Eye (tissue), 1 donor: ENCODE data around the gene STS.

Source experiments
- DNase-seq: peaks from one replicate; pipeline ENCODE4 v3.0.0-alpha.2; 2015

STS gene

DNA sequence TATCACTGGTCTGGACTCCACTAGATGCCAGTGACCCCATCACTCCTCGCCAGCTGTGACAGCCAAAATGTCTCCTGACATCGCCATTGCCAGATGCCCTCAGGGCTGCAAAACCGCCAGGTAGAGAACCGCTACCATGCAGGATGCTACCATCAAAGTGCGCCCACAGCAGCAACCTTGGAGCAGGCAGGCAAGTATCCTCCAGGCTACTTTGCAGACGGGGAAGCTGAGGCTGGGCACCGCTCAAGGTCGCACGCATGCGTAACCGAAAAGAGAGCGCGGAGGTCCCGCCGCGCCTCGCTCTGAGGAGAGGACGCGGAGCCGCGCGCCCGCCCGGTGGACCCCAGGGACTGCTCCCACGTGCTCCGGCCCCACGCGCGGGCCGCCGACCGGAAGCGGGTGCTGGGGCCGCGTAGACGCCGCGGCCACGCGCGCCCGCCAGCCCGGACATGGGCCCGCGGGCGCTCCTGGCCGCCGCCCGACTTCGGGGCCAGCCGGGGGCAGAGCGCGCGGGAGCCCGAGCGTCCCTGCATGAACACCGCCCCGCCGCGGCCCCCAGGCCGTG is at the start of gene STS:
TSS of gene STS (plus strand) at position 300 of the 565 bp plus-strand sequence. CDS start 105,488 bp downstream, outside the sequence.
- DNase-seq, result peak; percentile 69

DNA sequence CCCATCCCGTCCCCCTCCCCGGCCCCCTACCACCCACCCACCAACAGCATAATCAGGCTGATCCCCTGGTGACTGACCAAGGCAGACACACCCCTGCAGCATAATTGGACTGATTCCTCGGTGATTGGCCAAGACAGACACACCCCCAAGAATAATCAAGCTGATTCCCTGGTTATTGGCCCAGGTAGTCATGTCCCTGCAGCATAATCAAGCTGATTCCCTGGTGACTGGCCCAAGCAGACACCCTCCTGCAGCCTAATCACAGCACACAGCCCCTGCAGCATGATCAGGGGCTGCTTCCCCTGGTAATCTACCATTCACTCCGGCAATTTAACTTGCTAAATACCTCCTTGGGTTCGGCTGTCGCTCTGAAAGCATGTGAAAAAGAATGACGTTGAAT is 47.5 kb upstream of the STS start:
- DNase-seq, result no peak

GRCh38 chrX:7102119-7102518 is 45.4 kb upstream of the STS start:
- DNase-seq, result no peak

DNA sequence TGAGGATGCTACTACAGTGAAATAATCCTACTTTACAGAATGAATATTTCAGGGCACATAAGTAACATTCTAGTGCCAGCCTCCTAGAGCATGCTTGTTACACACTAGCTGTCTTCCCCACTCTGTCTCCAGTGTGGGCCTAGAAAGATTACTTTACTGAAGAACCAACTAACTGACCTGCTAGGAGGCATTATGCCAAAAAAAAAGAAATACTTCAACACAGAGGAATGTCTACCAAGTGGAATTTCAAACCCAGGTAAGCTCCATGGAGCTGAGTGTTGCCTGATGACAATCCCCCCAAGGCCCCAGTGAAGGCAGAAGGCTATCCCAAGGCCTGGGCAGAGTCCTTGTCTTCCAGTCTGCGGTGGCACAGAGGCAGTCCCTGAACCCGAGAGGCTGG is 40.9 kb upstream of the STS start:
- no peak for DNase-seq

- DNase-seq, result no peak
These were observed 39.5 kb upstream of the STS start for GRCh38 chrX:7108030-7108429.

GRCh38 chrX:7109049-7109531 is 38.4 kb upstream of the STS start:
- peak; percentile 61 for DNase-seq

- DNase-seq, result peak; percentile 45
These were observed 37.4 kb upstream of the STS start for GRCh38 chrX:7109838-7110793.

GRCh38 chrX:7110821-7111276 is 36.7 kb upstream of the STS start:
- DNase-seq, result no peak

GRCh38 chrX:7111518-7111917 is 36.0 kb upstream of the STS start:
- no peak for DNase-seq

DNA sequence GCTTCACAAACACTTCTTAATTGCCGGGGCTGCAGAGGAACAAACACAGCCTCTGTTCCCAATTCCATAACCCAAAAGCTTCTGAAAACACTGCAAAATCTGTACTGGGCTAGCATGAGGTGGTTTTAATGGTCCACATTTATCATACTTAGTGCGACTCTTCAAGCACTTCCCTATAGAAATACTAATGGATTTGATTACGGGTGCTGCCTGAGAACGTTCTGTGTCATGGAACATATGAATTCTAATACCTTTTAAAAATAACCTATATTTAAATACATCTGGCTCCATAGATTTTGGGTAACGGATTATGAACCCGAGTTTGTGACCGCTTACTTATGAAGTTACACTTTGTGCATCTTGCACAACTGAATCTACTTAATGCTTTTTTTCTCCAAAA is 35.4 kb upstream of the STS start:
- no peak for DNase-seq

DNA sequence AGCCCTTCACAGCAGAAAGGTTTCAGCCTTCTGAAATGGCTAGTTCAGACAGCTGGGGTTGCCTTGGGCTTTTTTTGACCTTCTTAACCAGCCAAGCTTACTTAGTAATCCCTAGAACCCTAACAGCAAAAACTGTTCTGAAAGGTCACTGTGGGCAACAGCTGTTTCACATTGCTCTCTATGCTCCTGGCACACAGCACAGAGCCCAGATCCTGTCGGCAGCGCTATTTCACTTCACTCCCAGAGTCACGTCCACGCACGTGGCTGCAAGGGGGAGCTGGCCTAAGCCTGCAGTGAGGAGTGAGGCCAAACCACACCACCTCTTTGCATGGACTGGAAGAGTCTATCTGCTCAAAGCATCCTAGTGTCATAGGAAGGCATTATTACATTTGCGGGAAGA is 32.0 kb upstream of the STS start:
- DNase-seq, result peak; percentile 6

DNA sequence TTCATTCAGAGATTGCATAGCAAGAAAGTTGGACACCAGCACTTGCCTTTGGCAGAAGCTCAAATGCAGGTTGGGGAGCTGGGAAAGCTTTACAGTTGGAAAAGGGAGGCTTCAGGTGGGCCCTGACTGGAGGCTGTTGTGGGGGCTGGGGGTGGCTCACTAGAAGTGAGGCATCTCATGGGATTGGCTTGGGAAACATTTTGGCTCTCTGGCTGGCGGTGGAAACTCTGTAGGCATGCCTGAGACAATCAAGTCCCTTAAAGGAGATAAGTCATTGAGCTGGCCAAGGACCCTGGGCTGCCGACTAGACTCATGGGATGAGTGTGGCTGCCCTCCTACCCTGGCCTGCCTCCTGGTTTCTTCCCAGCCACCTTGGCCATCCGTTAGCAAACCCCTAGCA is 31.4 kb upstream of the STS start:
- no peak for DNase-seq

DNA sequence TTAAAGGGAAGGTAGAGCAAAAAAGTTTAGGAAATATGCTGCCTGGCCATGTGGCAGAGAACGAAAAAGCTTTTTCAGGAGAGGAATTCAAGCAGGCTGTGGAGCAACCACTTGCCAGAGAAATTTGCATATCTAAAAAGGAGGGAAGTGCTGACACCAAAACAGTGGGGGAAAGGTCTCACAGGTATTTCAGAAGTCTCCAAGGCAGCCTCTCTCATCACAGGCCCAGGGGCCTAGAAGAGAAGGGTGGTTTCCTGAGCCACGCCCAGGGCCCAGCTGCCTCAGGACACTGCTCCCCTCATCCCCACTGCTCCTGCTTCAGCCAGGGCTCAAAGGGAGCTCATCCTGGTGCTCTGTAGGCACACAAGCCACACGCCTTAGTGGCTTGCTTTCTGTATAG is 29.9 kb upstream of the STS start:
- DNase-seq, result no peak

DNA sequence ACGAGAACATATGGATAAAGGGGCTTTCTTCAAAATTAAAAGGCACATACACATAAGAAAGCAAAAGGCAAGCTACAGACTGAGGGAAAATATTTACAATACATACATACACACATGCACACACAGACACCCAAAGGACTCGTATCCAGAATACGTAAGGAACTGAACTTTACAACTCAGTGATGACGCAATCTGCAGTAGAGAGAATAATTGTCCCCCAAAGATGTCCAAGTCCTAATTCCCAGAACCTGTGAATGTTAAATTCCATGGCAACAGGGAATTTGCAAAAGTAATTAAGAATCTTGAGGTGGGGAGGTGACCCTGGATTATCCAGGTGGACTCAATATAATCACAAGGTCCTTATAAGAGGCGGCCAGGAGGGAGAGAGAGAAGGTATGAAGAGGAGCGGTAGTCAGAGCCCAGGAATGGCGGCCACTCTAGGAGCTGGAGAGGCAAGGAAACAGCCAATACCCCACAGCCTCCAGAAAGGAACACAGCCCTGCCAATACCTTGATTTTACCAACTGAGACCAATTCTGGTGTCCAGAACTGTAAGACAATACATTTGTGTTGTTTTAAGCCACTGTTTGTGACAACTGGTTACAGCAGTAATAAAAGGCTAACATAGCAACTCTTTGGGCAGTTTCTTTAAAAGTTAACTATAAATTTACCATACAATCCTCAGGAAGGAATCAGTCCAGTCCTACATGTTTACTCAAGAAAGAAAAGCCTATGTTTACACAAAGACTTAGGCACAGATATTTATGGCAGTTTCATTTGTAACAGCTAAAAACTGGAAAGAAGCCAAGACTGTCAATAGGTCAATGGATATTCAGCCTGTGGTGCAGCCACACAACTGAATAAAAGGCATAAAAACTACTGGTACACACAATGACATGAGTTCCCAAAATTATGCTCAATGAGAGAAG is 27.3 kb upstream of the STS start:
- no peak for DNase-seq

- DNase-seq, result no peak
These were observed 26.7 kb upstream of the STS start for GRCh38 chrX:7120878-7121219.

- peak; percentile 37 for DNase-seq
These were observed 20.5 kb upstream of the STS start for GRCh38 chrX:7127056-7127455.

DNA sequence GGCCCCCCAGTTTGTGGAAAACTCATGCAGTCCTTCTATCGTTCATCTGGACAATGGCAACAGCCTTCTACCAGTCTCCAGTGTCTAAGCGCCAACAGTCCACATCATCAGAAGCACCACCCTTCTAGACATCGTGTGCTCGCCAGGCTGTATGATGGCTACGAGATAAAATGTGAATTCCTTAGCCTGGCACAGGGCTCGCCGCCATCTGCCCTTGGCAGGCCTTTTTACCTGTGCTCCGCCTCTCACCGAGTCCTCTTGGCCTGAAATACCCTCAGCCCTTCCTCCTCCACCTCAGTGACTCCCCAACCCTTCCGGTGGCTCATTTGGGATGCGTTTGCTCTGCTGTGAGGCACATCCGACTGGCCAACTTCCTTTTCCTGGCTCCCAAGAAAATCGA is 15.9 kb upstream of the STS start:
- DNase-seq, result no peak

DNA sequence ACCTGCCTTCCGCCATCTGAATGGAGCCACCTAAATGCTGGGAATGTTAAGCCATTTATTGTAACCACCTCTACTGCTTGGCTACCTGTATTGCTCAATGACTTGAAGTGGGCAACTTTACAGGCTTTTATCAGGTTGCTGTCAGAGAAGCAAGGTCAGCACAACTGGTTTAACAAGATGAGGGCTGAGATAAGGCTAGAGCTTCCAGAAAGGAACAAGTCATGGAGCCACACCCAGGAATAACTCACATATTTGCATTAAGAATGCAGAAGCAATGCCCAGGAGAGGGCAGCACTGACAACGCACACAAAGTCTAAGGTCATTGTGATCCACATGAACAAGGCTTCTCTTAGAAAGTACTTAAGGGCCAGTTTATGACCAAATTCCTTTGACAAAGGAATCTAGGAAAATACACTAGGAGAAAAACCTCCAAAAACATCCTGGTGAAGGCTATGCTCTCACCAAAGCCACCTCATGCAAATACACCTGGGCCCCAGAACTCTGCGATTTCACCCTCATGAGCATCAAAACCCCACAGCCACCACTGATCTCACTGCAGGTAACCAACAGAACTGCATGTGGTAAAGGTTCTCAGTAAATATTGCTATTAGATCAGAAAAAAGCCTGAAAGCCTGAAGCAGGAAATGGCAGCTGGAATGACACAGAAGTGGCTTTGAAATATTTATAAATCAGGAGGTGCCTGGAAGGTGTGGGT is 15.0 kb upstream of the STS start:
- peak; percentile 62 for DNase-seq

DNA sequence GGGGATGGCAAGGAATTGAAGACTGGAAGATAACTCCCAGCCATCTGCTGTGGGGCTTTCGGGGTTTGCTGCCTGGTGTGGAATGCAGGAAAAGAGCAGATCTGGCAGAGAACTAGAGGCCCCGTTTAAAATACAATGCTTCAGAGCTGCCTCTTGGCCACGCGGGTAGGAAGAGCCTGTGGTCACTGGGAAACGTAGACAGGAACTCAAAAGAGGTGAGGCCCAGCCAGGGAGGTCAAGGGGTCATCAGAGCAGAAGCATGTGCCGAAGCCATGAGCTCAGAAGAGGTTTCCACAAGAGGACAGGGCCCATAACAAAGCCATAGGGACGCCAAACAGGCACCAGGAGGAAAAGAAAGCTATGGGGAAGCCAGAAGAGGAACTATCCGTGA is 14.5 kb upstream of the STS start:
- peak; percentile 4 for DNase-seq

DNA sequence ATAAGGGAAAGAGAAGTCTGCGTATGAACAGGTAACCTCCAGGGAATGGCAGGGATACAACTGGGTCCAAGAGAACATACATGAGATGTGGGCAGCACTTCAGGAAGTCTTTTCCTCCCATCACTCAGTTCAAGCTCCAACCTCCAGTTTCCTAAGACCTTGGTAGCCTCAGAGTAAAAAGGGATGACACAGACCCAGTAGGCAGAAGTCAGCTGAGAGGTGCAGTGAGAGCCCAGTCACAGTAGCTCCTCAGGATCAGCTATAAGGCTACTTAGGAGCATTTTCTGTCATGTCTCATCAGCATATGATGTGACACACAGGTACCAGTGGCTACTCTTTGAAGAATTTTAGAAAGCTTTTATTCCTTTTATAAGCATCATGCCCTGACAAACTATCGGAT is 12.5 kb upstream of the STS start:
- no peak for DNase-seq

DNA sequence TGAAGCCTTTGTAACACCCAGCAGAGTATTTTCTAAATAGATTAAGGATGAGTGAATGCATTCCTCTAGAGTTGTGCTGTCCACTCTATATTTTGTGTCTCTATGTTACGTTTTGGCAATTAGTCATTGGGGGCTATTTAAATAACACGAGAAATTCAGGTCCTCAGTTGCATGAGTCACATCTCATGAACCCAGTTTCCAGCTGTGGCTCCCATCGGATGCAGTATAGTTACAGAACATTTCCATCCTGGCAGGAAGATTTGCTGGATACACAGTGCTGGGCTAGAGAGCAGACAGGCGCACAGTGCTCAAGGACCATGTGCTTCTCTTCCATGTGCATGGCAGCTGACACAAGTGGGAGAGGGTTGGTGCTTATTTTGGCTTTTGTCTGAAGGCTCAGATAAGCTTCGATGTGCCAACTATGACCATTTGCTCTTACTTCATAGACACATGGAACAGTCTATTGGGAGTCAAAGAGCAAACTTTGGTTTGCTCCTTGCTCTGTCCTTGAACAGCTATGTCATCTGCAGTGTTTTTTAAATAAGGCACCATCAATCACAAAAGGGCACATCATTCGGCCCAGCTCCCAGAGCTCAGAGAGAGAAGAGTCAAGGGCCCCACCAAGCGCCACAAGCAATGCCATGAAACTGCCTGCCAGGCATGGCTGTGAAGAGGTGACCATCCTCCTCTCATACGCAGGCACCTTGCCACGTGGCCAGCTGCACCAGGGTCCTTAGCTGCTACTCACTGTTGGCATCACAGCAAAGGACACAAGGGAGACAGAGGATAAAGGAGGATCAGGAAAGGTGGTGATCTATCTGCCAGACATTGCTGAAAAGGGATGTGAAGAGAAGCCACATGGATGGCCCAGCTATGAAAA is 8.1 kb upstream of the STS start:
- no peak for DNase-seq

- DNase-seq, result no peak
These were observed 4.4 kb upstream of the STS start for GRCh38 chrX:7143076-7143475.
